Measurements from ENCODE around the gene RPS6KA2. TPM values are rescaled to one million over a fixed set of nuclear protein-coding genes. Genes with fewer than 3 reads are reported as not detected.

The RPS6KA2 gene
- polyA plus RNA-seq, 4 donors, result 30.6 to 35.7 (median 34.4) TPM

- DNase-seq (ENCODE audit: low read depth in 4 of 4, low spot score in 3 of 4), result no peak
Measured at GRCh38 chr6:166439366-166440091, 187.5 kb downstream of the RPS6KA2 start.

GRCh38 chr6:166438211-166438861 is 188.7 kb downstream of the RPS6KA2 start:
- no peak for DNase-seq (ENCODE audit: low read depth in 4 of 4, low spot score in 3 of 4)

GRCh38 chr6:166437661-166438060 is 189.4 kb downstream of the RPS6KA2 start:
- no peak for DNase-seq (ENCODE audit: low read depth in 4 of 4, low spot score in 3 of 4)

GRCh38 chr6:166436195-166437139 is 190.6 kb downstream of the RPS6KA2 start:
- no peak for DNase-seq (ENCODE audit: low read depth in 4 of 4, low spot score in 3 of 4)

DNA sequence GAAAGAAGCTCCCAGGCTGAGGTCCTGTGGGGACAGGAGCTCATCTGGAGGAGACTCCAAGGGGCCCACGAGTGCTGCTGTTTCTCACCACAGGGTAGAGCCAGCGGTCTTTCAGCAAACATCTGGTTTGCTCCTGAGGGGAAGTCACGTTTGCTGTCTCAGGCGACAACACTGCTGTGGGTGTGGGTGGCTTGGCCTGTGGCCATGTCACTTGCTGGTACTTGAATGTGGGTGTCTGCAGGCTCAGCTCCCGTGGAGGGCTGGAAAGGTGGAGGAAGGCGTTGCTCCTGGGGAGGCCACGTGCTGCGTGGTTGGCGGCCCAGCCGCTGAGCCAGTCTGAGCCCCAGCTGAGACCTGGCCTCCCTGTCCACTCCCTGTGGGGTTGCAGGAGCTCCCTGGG is 191.5 kb downstream of the RPS6KA2 start:
- DNase-seq (ENCODE audit: low read depth in 4 of 4, low spot score in 3 of 4), result no peak

GRCh38 chr6:166434336-166434735 is 192.7 kb downstream of the RPS6KA2 start:
- no peak for DNase-seq (ENCODE audit: low read depth in 4 of 4, low spot score in 3 of 4)

DNA sequence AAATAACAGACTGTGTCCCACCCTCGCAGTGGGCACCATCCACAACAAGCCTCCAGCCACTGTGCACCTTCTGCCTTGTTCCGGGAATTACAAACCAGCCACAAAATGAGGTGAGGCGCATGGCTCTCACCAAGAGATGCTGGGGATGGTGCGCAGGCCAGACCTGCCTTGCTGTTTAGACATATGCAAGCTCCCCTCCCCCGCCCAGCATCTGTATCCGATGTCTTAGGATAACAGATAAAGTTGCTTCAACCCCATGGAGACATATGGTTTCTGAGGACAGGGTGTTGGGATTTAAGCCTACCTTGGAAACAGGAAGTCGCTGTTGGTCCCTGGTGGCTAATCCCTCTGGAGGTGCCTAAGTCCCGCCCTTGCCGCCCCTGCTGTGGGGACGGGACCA is 194.0 kb downstream of the RPS6KA2 start:
- DNase-seq (ENCODE audit: low read depth in 4 of 4, low spot score in 3 of 4), result no peak

DNA sequence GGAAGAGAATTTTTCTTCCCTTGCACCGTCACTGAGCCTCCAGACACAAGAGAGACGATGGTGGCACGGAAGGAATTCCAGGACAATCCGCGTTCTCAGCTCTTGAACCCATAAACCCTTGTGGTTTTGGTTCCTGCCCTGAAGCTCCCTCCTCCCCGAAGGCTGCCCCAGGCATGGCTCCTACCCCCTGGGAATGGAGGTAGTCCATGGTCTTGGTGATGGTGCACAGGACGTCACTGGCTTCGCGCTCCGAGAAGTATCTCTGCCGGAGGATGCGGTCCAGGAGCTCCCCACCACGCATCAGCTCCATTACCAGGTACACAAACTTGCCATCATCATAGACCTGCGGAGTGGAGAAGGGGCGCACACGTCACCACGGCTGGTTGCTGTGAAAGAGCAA is 196.8 kb downstream of the RPS6KA2 start:
- DNase-seq (ENCODE audit: low read depth in 4 of 4, low spot score in 3 of 4), result no peak

GRCh38 chr6:166424431-166424830 is 202.6 kb downstream of the RPS6KA2 start:
- DNase-seq (ENCODE audit: low read depth in 4 of 4, low spot score in 3 of 4), result no peak

GRCh38 chr6:166423781-166424180 is 203.3 kb downstream of the RPS6KA2 start:
- DNase-seq (ENCODE audit: low read depth in 4 of 4, low spot score in 3 of 4), result no peak

DNA sequence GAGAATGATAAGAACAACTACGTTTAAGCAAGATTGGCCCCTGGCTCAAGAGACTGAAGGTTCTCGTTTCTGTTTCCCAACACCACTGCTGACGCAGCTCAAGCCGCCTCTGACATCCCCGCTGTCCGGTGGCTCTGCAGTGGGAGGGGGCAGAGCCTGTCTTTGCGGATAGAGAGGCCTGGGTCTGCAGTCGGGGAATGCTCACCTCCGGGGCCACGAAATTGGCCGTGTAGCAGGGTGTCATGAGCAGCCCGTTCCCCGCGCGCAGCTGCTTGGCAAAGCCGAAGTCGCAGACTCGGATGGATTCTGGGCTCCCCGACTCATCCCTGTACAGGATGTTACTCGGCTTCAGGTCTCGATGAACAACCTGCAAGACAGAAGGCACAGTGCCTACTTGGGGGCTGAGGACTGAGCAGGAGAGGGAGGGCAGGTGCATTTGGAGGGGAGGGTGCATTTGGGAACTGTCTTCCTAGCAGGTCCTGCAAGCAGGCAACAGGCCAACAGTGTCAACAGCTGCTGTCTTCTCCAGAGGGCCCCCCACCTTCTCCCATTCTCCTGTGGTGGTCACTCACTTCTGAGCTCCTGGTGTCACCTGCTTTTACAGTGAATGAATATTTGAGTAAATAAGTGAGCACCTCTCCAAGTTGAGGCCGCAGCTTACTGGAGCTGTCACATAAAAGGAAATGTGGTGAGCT is 203.9 kb downstream of the RPS6KA2 start:
- DNase-seq (ENCODE audit: low read depth in 4 of 4, low spot score in 3 of 4), result no peak

DNA sequence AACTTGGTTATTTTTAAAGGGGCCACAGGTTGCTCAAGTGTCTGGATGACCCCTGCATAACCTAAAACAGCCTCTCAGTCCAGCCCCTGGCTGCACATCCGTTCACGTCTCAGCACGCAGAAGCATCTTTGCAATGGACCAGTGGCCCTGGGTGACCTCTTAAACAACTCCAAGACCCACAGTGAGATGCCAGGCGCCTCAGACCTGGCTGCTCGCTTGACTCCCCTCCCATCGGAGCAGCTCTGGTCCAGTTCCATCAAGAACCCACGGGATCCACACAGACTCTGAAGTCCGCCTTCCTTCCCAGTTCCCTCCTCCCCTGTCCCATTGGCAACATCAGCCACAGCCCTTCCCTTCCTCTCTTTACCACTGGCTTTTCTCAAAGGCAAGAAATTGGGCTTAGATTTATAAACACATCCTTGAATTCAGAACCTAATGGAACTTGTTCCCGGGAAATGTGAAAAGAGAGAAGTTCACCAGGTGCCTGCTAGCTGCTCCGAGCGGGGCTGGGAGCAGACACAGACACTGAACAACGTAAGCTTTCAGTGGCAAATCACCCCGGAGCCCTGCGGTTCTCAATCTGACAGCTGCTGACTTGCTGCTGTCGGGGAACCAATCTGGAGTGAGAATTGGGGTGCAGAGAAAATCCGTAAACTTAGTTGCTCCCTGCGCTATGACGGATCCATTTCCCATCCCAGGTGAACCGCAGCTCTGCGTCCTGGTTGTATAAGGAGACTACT is 204.7 kb downstream of the RPS6KA2 start:
- DNase-seq (ENCODE audit: low read depth in 4 of 4, low spot score in 3 of 4), result no peak

DNA sequence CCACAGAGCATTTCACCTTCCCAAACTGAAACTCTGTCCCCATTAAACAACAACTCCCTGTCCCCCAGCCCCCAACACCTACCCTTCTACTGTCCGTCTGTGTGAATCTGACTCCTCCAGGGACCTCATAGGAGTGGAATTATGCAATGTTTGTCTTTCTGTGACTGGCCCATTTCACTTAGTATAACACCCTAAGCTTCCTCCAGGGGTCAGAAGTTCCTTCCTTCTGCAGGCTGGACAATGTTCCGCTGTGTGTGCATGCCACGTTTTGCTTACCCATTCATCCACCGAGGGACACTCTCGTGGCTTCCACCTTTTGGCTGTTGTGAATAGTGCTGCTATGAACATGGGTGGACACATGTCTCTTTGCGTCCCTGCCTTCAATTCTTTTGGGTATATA is 206.7 kb downstream of the RPS6KA2 start:
- DNase-seq (ENCODE audit: low read depth in 4 of 4, low spot score in 3 of 4), result no peak

GRCh38 chr6:166419717-166420116 is 207.3 kb downstream of the RPS6KA2 start:
- DNase-seq (ENCODE audit: low read depth in 4 of 4, low spot score in 3 of 4), result no peak

DNA sequence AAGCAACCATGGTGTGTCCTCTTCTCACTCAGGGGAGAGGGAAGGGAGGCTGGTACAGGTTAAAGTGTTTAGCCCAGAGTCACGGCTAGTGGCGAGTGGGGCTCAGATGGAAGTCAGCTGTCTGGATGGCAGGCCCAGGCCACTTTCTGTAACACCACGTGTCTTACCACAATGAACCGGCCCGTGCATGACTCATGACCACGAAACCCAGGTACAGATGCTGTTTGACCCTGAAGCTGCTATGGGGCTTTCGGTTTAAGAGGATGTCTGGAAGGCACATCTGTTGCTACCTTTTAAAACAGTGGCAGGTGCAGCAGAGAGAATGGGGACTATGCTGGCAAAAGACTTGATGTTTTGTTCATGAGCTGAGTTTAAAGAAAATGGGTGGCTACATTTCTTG is 207.8 kb downstream of the RPS6KA2 start:
- DNase-seq (ENCODE audit: low read depth in 4 of 4, low spot score in 3 of 4), result no peak

GRCh38 chr6:166418691-166419143 is 208.3 kb downstream of the RPS6KA2 start:
- DNase-seq (ENCODE audit: low read depth in 4 of 4, low spot score in 3 of 4), result no peak

DNA sequence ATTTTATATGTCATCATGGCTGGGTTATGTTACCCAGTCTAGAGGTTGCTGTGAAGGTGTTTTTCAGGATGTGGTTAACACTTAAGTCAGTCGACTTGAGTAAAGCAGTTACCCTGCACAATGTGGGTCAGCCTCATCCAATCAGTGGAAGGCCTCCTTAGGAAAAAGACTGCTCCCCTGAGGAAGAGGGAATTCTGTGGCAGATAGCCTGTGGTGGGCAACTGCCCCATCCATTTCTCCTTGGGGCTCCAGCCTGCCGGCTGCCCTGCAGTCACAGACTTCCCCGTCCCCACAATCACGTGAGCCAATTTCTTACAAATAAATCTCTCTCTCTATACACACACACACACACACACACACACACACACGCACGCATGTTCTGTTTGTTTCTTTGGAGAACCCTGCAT is 209.8 kb downstream of the RPS6KA2 start:
- DNase-seq (ENCODE audit: low read depth in 4 of 4, low spot score in 3 of 4), result no peak

- DNase-seq (ENCODE audit: low read depth in 4 of 4, low spot score in 3 of 4), result no peak
Measured at GRCh38 chr6:166415833-166416347, 211.2 kb downstream of the RPS6KA2 start.

- DNase-seq (ENCODE audit: low read depth in 4 of 4, low spot score in 3 of 4), result no peak
Measured at GRCh38 chr6:166415306-166415705, 211.7 kb downstream of the RPS6KA2 start.

- no peak for DNase-seq (ENCODE audit: low read depth in 4 of 4, low spot score in 3 of 4)
Measured at GRCh38 chr6:166413491-166413951, 213.5 kb downstream of the RPS6KA2 start.
